ENCODE results near the gene SAV1.
A peak's percentile ranks its signal among the peaks of the same experiment; 100 is the strongest.
"Not testable (repeated sequence)": the region's sequence is repeated elsewhere in the genome, so short reads cannot be mapped to it uniquely, and the experiment has no call there.

The SAV1 gene

GRCh38 chr14:50649691-50650090 is 18.4 kb downstream of the SAV1 start:
- TF ChIP-seq CTCF (IDR thresholded peaks at IDR 0.05; ENCODE audit: extremely low read depth, insufficient read depth, missing control alignments) = no peak
- in situ Hi-C loops (cut with MboI; ENCODE audit: low pct_unique_long_range_greater_than_20kb, low sequenced_read_pairs, unreplicated experiment) = no loop called here
- DNase-seq (ENCODE audit: low spot score) = no peak

GRCh38 chr14:50647753-50648152 is 20.4 kb downstream of the SAV1 start:
- no peak for TF ChIP-seq CTCF (IDR thresholded peaks at IDR 0.05; ENCODE audit: extremely low read depth, insufficient read depth, missing control alignments)
- in situ Hi-C loops (cut with MboI; ENCODE audit: low pct_unique_long_range_greater_than_20kb, low sequenced_read_pairs, unreplicated experiment) = no loop called here
- no peak for DNase-seq (ENCODE audit: low spot score)

GRCh38 chr14:50647282-50647681 is 20.8 kb downstream of the SAV1 start:
- peak; percentile 28 for DNase-seq (ENCODE audit: low spot score)
- TF ChIP-seq CTCF (IDR thresholded peaks at IDR 0.05; ENCODE audit: extremely low read depth, insufficient read depth, missing control alignments) = no peak
- in situ Hi-C loops (cut with MboI; ENCODE audit: low pct_unique_long_range_greater_than_20kb, low sequenced_read_pairs, unreplicated experiment) = no loop called here

GRCh38 chr14:50635141-50635540 is 33.0 kb downstream of the SAV1 start:
- no peak for DNase-seq (ENCODE audit: low spot score)
- no peak for TF ChIP-seq CTCF (IDR thresholded peaks at IDR 0.05; ENCODE audit: extremely low read depth, insufficient read depth, missing control alignments)
- in situ Hi-C loops (cut with MboI; ENCODE audit: low pct_unique_long_range_greater_than_20kb, low sequenced_read_pairs, unreplicated experiment) = no loop called here

GRCh38 chr14:50633954-50634353 is 34.2 kb downstream of the SAV1 start:
- DNase-seq (ENCODE audit: low spot score) = no peak
- TF ChIP-seq CTCF (IDR thresholded peaks at IDR 0.05; ENCODE audit: extremely low read depth, insufficient read depth, missing control alignments) = no peak
- in situ Hi-C loops (cut with MboI; ENCODE audit: low pct_unique_long_range_greater_than_20kb, low sequenced_read_pairs, unreplicated experiment) = no loop called here

GRCh38 chr14:50631408-50631821 is 36.7 kb downstream of the SAV1 start:
- no peak for TF ChIP-seq CTCF (IDR thresholded peaks at IDR 0.05; ENCODE audit: extremely low read depth, insufficient read depth, missing control alignments)
- in situ Hi-C loops (cut with MboI; ENCODE audit: low pct_unique_long_range_greater_than_20kb, low sequenced_read_pairs, unreplicated experiment) = no loop called here
- DNase-seq (ENCODE audit: low spot score) = no peak

- in situ Hi-C loops (cut with MboI; ENCODE audit: low pct_unique_long_range_greater_than_20kb, low sequenced_read_pairs, unreplicated experiment) = loop anchor here (25.0 kb wide), 1 partner anchor 87 kb away; no protein-coding TSS in a partner anchor
- not testable (repeated sequence) for DNase-seq (ENCODE audit: low spot score)
Measured at GRCh38 chr14:50624947-50625346, 43.2 kb downstream of the SAV1 start.

Measured in GM13977 (cell line).